Breast epithelium (tissue), 4 donors: ENCODE data around the gene LUZP1. TPM values are rescaled to one million over a fixed set of nuclear protein-coding genes. Genes with fewer than 3 reads are reported as not detected.
A peak's percentile ranks its signal among the peaks of the same experiment; 100 is the strongest.

Experiments used
- DNase-seq, 2 donors: peaks; one replicate each; pipeline ENCODE4 v3.0.0-alpha.2; 2019; ENCODE audit warnings: low spot score in 2 of 2
- H3K27ac ChIP-seq, 2 donors: fragments of 200-600 bp; sonication (generic) in 1 of 2; one replicate each; pipeline ENCODE4 v1.5.1; 2016 to 2019; ENCODE audit warnings: mild to moderate bottlenecking in 1 of 2
- H3K27me3 ChIP-seq, 2 donors: fragments of 200-600 bp; sonication (generic) in 1 of 2; one replicate each; pipeline versions ENCODE4 v1.5.1 to v1.6.0; 2017 to 2019; ENCODE audit warnings: control low read depth in 1 of 2, mild to moderate bottlenecking in 1 of 2
- H3K36me3 ChIP-seq: fragments of 200-600 bp; one replicate; pipeline ENCODE4 v1.5.1; 2019
- H3K4me1 ChIP-seq, 2 donors: fragments of 200-600 bp; sonication (generic); one replicate each; pipeline ENCODE4 v1.5.1; 2016 to 2019; ENCODE audit warnings: control low read depth in 1 of 2
- H3K4me3 ChIP-seq, 3 donors: fragments of 200-600 bp; sonication (generic); 1 replicate in 2 of 3; 2 replicates in 1 of 3; pipeline ENCODE4 v1.5.1; 2016 to 2019; ENCODE audit warnings: mild to moderate bottlenecking in 3 of 3, moderate library complexity in 2 of 3
- H3K9me3 ChIP-seq, 2 donors: fragments of 200-600 bp; sonication (generic) in 1 of 2; one replicate each; pipeline ENCODE4 v1.5.1; 2016 to 2019; ENCODE audit warnings: control low read depth in 1 of 2
- POLR2A ChIP-seq: fragments of 450-650 bp; IDR thresholded peaks from one replicate; pipeline ENCODE4 v1.6.1; 2016; ENCODE audit warnings: antibody characterized with exemption, mild to moderate bottlenecking, moderate library complexity
- POLR2AphosphoS5 ChIP-seq, 3 donors: sonication (generic); formaldehyde crosslinking; IDR thresholded peaks; one replicate each; pipeline ENCODE4 v1.6.1; 2017; ENCODE audit warnings: antibody characterized with exemption in 3 of 3
- intact Hi-C: fragments of 100-400 bp; cut with DNase I; formaldehyde crosslinking; loops from one replicate; pipeline ENCODE4 v1.15.1; 2023; ENCODE audit warnings: low total_unique reads
- total RNA-seq, 3 donors: library from RNA; depleted of rRNA; stranded (reverse); fragments of >200 nt; gene quantifications; one replicate each; pipeline ENCODE4 v1.1.0, GENCODE V29; 2016
- TF ChIP-seq, protein P1 (sequence below), 3 donors: fragments of 450-650 bp; IDR thresholded peaks; one replicate each; pipeline ENCODE4 v1.5.1; 2016 to 2017; ENCODE audit warnings: antibody characterized with exemption in 3 of 3, mild to moderate bottlenecking in 3 of 3, moderate library complexity in 3 of 3

The LUZP1 gene
- 10 to 100 TPM; 21.0 to 26.6 (median 24.6) TPM for total RNA-seq

- intact Hi-C loops, result no loop called here
- Histone ChIP-seq H3K4me1 (peaks cover 0 to 2% of the 10 kb centered on the region in 2 donors), H3K4me3 (peak within 1 kb of the TSS; percentile 65 to 89 (median 88))
Measured at GRCh38 chr1:23168445-23169194, at the start of gene LUZP1. Gene LUZP1, minus strand, starts transcription at chr1:23168856.

DNA sequence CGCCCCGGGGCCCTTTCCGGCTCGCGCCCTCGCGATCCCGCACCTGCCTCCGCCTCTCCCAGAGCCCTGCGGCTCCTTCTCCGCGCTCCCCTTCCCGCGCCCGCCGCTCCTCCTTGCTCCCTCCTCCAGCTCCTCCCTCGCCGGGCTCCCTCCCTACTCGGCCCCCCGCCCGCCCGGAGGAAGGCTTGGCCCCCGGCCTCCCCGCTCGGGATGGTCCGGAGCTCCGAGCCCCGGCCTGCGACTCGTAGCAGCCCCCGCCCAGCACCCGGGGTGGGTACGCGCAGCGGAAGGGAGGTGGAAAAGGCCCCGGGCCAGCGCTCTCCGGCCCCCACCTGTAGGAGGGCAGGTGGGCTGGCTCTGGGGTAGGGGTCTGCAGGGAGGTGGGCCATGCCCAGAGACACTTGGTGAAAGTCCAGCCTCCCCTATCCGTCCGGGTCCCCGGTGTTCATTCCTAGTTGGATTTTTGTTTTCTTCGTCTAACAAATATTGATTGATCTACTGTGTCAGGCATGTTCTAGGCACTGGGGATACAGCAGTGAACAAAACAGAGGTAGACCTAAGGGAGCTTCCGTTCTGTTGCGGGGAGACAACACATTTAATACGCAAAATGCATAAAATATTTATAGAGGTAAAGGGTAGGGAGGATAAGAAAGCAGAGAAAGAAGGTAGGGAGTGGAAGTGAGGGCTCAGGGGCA is 48.9 kb upstream of the LUZP1 start, which contains the start of gene HTR1D:
HTR1D (minus strand) TSS at position 82 of the 695 bp plus-strand sequence. CDS start 23,283 bp downstream, outside the sequence.
- Histone ChIP-seq H3K27ac (no peak within 1 kb of the TSS), H3K9me3 (no peaks in the 10 kb centered on the region), H3K4me3 (peak within 1 kb of the TSS; percentile 28 to 68 (median 54)), H3K27me3 (peaks cover 8 to 33% of the 10 kb centered on the region in 2 donors), H3K4me1 (no peaks in the 10 kb centered on the region), H3K36me3 (no peaks in the 10 kb centered on the region)
- no peak for TF ChIP-seq POLR2AphosphoS5 (IDR thresholded peaks at IDR 0.05)
- no peak for TF ChIP-seq POLR2A
- TF ChIP-seq, protein P1, sequence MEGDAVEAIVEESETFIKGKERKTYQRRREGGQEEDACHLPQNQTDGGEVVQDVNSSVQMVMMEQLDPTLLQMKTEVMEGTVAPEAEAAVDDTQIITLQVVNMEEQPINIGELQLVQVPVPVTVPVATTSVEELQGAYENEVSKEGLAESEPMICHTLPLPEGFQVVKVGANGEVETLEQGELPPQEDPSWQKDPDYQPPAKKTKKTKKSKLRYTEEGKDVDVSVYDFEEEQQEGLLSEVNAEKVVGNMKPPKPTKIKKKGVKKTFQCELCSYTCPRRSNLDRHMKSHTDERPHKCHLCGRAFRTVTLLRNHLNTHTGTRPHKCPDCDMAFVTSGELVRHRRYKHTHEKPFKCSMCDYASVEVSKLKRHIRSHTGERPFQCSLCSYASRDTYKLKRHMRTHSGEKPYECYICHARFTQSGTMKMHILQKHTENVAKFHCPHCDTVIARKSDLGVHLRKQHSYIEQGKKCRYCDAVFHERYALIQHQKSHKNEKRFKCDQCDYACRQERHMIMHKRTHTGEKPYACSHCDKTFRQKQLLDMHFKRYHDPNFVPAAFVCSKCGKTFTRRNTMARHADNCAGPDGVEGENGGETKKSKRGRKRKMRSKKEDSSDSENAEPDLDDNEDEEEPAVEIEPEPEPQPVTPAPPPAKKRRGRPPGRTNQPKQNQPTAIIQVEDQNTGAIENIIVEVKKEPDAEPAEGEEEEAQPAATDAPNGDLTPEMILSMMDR (IDR thresholded peaks at IDR 0.05), result no peak
- no peak for DNase-seq
- intact Hi-C loops, result no loop called here

More at GRCh38 chr1:23168445-23169194, at the start of gene LUZP1:
- Histone ChIP-seq H3K36me3 (no peaks in the 10 kb centered on the region), H3K9me3 (no peaks in the 10 kb centered on the region), H3K27ac (peak within 1 kb of the TSS; percentile 91 to 95), H3K27me3 (no peaks in the 10 kb centered on the region)
- TF ChIP-seq POLR2A (peak; percentile 81), POLR2AphosphoS5 (IDR thresholded peaks at IDR 0.05) (peak; percentile 65 to 95 (median 88))
- TF ChIP-seq, protein P1 (IDR thresholded peaks at IDR 0.05), result no peak
- peak; percentile 84 to 92 for DNase-seq

DNA sequence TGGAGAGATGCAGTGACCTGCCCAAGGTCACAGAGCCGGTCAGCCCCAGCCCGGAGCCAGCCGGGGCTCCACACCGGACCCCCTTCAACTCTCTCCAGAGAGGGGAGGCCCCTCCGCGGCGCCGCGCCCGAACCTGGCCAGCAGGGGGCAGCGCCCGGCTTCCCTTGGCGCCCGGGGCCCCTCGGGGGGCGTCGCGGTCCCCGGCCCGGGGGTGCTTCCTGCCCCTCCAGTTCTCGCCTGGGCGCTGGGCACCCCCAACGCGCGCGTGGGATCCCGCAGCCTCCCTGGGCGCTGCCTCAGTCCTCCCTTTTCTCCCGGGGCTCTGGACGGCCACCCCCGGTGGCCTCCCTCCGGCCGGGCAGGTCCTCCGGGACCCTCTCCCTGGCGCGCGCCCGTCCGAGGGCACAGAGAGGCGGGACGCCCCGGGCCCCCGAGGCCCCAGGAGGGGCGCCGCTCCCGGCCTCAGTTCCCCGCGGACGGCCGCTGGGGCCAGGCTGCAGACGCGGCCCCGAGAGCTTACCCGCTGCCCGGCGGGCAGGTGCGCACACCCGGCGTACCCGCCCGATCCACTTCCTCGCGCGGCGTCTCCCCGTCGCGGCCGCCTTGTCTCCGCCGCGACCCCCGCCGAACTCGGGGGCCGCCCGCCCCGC is 48.2 kb upstream of the LUZP1 start:
- no peak overlapping the region for H3K27ac ChIP-seq
- no peaks in the 10 kb centered on the region for H3K4me1 ChIP-seq
- no peak for TF ChIP-seq POLR2A
- TF ChIP-seq, protein P1 (IDR thresholded peaks at IDR 0.05), result peak in 1 of 3 donors; percentile 39
- no peak for TF ChIP-seq POLR2AphosphoS5 (IDR thresholded peaks at IDR 0.05)
- H3K9me3 ChIP-seq, result no peaks in the 10 kb centered on the region
- H3K27me3 ChIP-seq, result peaks cover 8 to 33% of the 10 kb centered on the region in 2 donors
- intact Hi-C loops, result no loop called here
- DNase-seq, result no peak
- H3K4me3 ChIP-seq, result peak overlapping the region; percentile 28 to 68 (median 54)
- no peaks in the 10 kb centered on the region for H3K36me3 ChIP-seq

DNA sequence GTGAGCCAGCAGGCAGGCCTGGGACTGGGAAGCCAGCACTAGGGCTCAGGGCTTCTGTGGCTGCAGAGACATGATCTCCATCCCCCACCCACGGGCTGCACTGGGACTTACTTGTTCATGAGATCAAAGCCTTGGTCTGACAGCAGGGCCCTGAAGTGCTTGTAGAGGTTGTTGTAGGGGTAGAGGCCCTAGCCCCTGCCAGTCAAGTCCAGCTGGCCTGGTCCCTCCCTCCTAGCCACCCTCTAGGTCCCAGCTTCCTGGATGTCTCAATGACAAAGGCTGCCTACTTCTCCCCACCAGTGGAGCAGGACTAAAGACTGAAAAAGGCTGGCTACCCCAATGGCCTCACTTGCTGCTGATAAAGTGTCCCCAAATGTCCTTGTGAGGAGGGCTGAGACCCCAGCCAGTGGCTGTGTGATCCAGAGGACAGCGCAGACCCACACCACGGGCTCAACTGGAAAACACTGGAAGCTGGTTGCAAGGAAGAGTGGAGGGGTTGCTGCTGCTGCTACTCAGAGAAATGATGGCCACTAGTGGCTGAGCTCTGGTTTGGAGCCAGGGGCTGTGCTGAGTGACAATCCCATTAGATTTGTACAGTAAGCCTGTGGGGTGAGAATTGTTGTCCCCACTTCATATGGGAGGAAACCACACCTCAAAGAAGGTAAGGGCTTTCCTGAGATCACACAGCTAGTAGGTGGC is 47.2 kb upstream of the LUZP1 start:
- intact Hi-C loops, result no loop called here
- no peaks in the 10 kb centered on the region for H3K36me3 ChIP-seq
- DNase-seq, result no peak
- no peak overlapping the region for H3K27ac ChIP-seq
- H3K4me1 ChIP-seq, result no peaks in the 10 kb centered on the region
- H3K4me3 ChIP-seq, result no peak overlapping the region
- H3K27me3 ChIP-seq, result peaks cover 8 to 34% of the 10 kb centered on the region in 2 donors
- H3K9me3 ChIP-seq, result no peaks in the 10 kb centered on the region
- TF ChIP-seq, protein P1 (IDR thresholded peaks at IDR 0.05), result no peak
- no peak for TF ChIP-seq POLR2A
- no peak for TF ChIP-seq POLR2AphosphoS5 (IDR thresholded peaks at IDR 0.05)
